ENCODE measurements around the gene HHAT. TPM values are rescaled to one million over a fixed set of nuclear protein-coding genes. Genes with fewer than 3 reads are reported as not detected.

Gene HHAT
- total RNA-seq, 2 experiments from 2014 or later = 0.99 to 1.4 TPM

DNA sequence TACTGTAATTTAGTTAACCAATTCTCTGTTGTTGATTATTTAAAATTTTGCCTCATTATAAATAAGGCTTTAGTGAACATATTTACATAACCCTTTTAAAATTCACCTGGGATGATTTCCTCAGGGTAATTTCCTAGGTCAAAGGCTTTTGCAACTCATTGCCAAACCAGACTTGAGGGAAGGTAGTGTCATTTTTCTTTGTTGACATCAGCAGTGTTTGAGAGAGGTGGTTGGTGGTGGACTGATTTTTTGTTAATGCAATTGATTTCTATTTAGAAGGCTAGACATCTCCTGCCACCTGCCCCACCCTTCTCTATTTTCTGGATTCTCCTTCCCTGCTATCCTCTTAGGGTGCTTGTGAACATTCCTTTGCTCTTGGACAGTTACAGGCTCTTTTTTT, 116.8 kb downstream of the HHAT start:
- no peak overlapping the region for H3K4me3 Mint-ChIP-seq
- ChIA-PET POLR2A (interaction anchor here (0.7 to 2.3 kb wide), 2 partner anchors 71 to 1986 kb away, joined by 3 to 15 read pairs; no protein-coding TSS in a partner anchor), CTCF (interaction anchor here (5.5 kb wide), 1 partner anchor 689 kb away, joined by 72 read pairs; the partner anchor contains the start of gene KCNH1)
- H3K27me3 Mint-ChIP-seq = no peaks in the 10 kb centered on the region
- no peaks in the 10 kb centered on the region for H3K36me3 Mint-ChIP-seq (ENCODE audit: low read depth)
- no peak for DNase-seq
- H3K9me3 Mint-ChIP-seq = no peaks in the 10 kb centered on the region
- H3K4me1 Mint-ChIP-seq (ENCODE audit: low read depth) = peaks cover 22% of the 10 kb centered on the region
- no peak for ATAC-seq
- peak overlapping the region; percentile 78 for H3K27ac Mint-ChIP-seq
- TF ChIP-seq, protein P1, sequence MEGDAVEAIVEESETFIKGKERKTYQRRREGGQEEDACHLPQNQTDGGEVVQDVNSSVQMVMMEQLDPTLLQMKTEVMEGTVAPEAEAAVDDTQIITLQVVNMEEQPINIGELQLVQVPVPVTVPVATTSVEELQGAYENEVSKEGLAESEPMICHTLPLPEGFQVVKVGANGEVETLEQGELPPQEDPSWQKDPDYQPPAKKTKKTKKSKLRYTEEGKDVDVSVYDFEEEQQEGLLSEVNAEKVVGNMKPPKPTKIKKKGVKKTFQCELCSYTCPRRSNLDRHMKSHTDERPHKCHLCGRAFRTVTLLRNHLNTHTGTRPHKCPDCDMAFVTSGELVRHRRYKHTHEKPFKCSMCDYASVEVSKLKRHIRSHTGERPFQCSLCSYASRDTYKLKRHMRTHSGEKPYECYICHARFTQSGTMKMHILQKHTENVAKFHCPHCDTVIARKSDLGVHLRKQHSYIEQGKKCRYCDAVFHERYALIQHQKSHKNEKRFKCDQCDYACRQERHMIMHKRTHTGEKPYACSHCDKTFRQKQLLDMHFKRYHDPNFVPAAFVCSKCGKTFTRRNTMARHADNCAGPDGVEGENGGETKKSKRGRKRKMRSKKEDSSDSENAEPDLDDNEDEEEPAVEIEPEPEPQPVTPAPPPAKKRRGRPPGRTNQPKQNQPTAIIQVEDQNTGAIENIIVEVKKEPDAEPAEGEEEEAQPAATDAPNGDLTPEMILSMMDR (IDR thresholded peaks at IDR 0.05) = no peak
- intact Hi-C loops (cut with micrococcal nuclease) = loop anchor here (5.0 to 10.0 kb wide), 2 partner anchors 119 to 137 kb away; no protein-coding TSS in a partner anchor

GRCh38 chr1:210445931-210446330, 117.2 kb downstream of the HHAT start:
- DNase-seq (no peak), ATAC-seq (no peak)
- peak overlapping the region; percentile 78 for H3K27ac Mint-ChIP-seq
- peaks cover 22% of the 10 kb centered on the region for H3K4me1 Mint-ChIP-seq (ENCODE audit: low read depth)
- TF ChIP-seq, protein P1 (IDR thresholded peaks at IDR 0.05) = no peak
- no peaks in the 10 kb centered on the region for H3K27me3 Mint-ChIP-seq
- CTCF ChIA-PET = interaction anchor here (0.9 to 5.5 kb wide), 8 partner anchors 13 to 815 kb away, joined by 4 to 72 read pairs (median 6); partner anchors contain the start of gene KCNH1
- POLR2A ChIA-PET = interaction anchor here (0.7 to 2.3 kb wide), 7 partner anchors 32 to 1986 kb away, joined by 3 to 15 read pairs (median 3); partner anchors contain the start of gene KCNH1
- H3K4me3 Mint-ChIP-seq = no peak overlapping the region
- H3K36me3 Mint-ChIP-seq (ENCODE audit: low read depth) = no peaks in the 10 kb centered on the region
- no peaks in the 10 kb centered on the region for H3K9me3 Mint-ChIP-seq
- intact Hi-C loops (cut with micrococcal nuclease) = loop anchor here (2.0 to 10.0 kb wide), 3 partner anchors 119 to 689 kb away; partner anchors contain the start of gene KCNH1

- Mint-ChIP-seq H3K4me1 (ENCODE audit: low read depth) (peaks cover 22% of the 10 kb centered on the region), H3K4me3 (no peak overlapping the region), H3K27ac (peak overlapping the region; percentile 78), H3K9me3 (no peaks in the 10 kb centered on the region), H3K36me3 (ENCODE audit: low read depth) (no peaks in the 10 kb centered on the region), H3K27me3 (no peaks in the 10 kb centered on the region)
- DNase-seq (peak; percentile 97), ATAC-seq (peak; percentile 99)
- ChIA-PET POLR2A (interaction anchor here (0.6 to 2.3 kb wide), 11 partner anchors 18 to 687 kb away, joined by 3 to 15 read pairs (median 4); partner anchors contain the start of gene KCNH1), CTCF (interaction anchor here (0.9 to 5.5 kb wide), 18 partner anchors 13 to 814 kb away, joined by 3 to 72 read pairs (median 4); partner anchors contain the start of gene KCNH1)
- intact Hi-C loops (cut with micrococcal nuclease) = loop anchor here (2.0 to 10.0 kb wide), 3 partner anchors 118 to 688 kb away; partner anchors contain the start of gene KCNH1
- TF ChIP-seq, protein P1 (IDR thresholded peaks at IDR 0.05) = no peak
Measured at GRCh38 chr1:210446479-210446878, 117.8 kb downstream of the HHAT start.

DNA sequence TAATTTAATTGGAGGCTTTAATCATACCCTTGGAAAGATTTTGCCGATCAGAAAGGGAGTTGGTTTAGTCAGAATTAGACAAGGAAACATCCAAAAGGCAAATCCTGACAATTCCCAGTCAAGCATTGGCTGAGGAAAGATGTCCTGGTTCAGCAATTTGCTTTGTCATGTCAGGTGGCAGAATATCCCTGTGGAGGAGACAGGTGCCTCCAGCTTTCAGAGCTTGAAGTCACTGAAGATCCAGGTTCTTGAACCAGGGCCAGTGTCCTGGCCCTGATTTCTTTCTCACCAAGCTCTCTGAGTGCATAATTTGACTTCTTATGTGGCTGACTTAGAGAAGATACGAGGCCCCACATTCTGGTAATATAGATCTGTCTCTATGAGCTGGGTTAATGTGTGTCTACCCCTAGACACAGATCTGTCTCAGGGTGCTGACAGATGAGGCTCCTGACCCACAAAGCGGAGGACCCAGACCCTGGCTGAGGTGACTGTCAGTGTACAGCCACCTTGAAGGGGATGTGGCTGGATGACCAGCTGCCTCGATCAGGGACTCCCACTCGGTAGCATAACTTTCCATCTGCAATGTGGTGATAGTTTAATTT, 118.9 kb downstream of the HHAT start:
- TF ChIP-seq, protein P1 (IDR thresholded peaks at IDR 0.05) = no peak
- H3K36me3 Mint-ChIP-seq (ENCODE audit: low read depth) = no peaks in the 10 kb centered on the region
- no peak overlapping the region for H3K27ac Mint-ChIP-seq
- CTCF ChIA-PET = interaction anchor here (0.7 to 5.5 kb wide), 30 partner anchors 9 to 687 kb away, joined by 3 to 72 read pairs (median 4); partner anchors contain the start of gene KCNH1
- no peaks in the 10 kb centered on the region for H3K9me3 Mint-ChIP-seq
- H3K27me3 Mint-ChIP-seq = no peaks in the 10 kb centered on the region
- POLR2A ChIA-PET = interaction anchor here (0.8 to 2.3 kb wide), 6 partner anchors 39 to 686 kb away, joined by 3 to 15 read pairs (median 4); partner anchors contain the start of gene KCNH1
- ATAC-seq (no peak), DNase-seq (no peak)
- intact Hi-C loops (cut with micrococcal nuclease) = loop anchor here (2.0 to 10.0 kb wide), 3 partner anchors 117 to 687 kb away; partner anchors contain the start of gene KCNH1
- no peak overlapping the region for H3K4me3 Mint-ChIP-seq
- H3K4me1 Mint-ChIP-seq (ENCODE audit: low read depth) = peaks cover 22% of the 10 kb centered on the region
